ENCODE results near the gene CCDC148.

DNA sequence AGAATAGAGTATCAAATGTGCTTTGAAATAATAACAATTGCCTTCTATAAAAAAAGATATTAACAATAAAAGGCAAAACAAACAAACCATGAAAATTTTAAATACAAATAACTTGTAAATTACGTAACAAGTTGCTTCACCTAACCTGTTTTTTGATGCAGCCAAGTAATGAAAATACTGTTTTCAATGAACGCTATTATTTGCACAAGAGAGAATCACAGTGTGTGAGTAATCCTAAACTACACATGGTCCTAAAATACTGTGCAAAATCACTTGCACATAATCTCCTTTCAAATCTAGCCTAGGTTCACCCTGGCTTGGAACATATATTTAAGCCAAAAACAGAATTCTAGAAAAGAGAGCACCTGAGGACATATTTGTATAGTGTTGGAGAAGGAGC lies 98.9 kb downstream of the CCDC148 start:
- TF ChIP-seq, protein P1, sequence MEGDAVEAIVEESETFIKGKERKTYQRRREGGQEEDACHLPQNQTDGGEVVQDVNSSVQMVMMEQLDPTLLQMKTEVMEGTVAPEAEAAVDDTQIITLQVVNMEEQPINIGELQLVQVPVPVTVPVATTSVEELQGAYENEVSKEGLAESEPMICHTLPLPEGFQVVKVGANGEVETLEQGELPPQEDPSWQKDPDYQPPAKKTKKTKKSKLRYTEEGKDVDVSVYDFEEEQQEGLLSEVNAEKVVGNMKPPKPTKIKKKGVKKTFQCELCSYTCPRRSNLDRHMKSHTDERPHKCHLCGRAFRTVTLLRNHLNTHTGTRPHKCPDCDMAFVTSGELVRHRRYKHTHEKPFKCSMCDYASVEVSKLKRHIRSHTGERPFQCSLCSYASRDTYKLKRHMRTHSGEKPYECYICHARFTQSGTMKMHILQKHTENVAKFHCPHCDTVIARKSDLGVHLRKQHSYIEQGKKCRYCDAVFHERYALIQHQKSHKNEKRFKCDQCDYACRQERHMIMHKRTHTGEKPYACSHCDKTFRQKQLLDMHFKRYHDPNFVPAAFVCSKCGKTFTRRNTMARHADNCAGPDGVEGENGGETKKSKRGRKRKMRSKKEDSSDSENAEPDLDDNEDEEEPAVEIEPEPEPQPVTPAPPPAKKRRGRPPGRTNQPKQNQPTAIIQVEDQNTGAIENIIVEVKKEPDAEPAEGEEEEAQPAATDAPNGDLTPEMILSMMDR (IDR thresholded peaks at IDR 0.05; ENCODE audit: low read depth, low read length, poor library complexity, severe bottlenecking): no peak
- no peak for TF ChIP-seq EZH2phosphoT487 (IDR thresholded peaks at IDR 0.05; ENCODE audit: borderline replicate concordance, low read length)
